NCI-H446 (cell line): Measurements from ENCODE around the gene ID2.

Experiments
- DNase-seq, 2 experiments: peaks; one replicate each; lab custom pipeline; 2025; lab: John Stamatoyannopoulos, UW

The ID2 gene

GRCh38 chr2:8669157-8669817, 12.6 kb upstream of the ID2 start:
- DNase-seq: no peak

- no peak for DNase-seq
Observed at GRCh38 chr2:8670580-8670979, 11.3 kb upstream of the ID2 start.

GRCh38 chr2:8671176-8671575, 10.7 kb upstream of the ID2 start:
- no peak for DNase-seq

- DNase-seq: no peak
Observed at GRCh38 chr2:8671802-8672201, 10.1 kb upstream of the ID2 start.

- DNase-seq: no peak
Observed at GRCh38 chr2:8672940-8673339, 8.9 kb upstream of the ID2 start.

- DNase-seq: no peak
Observed at GRCh38 chr2:8673381-8673780, 8.5 kb upstream of the ID2 start.

GRCh38 chr2:8674420-8675009, 7.3 kb upstream of the ID2 start:
- DNase-seq: no peak

GRCh38 chr2:8675543-8675942, 6.3 kb upstream of the ID2 start:
- DNase-seq: no peak

GRCh38 chr2:8676191-8676920, 5.5 kb upstream of the ID2 start:
- DNase-seq: no peak

- DNase-seq: no peak
Observed at GRCh38 chr2:8676921-8677645, 4.8 kb upstream of the ID2 start.

- DNase-seq: peak; percentile 55 to 71
Observed at GRCh38 chr2:8677646-8678592, 3.9 kb upstream of the ID2 start.

- DNase-seq: peak; percentile 89 to 95
Observed at GRCh38 chr2:8678731-8679566, 2.9 kb upstream of the ID2 start.

GRCh38 chr2:8679567-8679826, 2.4 kb upstream of the ID2 start:
- peak in 1 of 2 experiments; percentile 67 for DNase-seq

- peak; percentile 71 to 87 for DNase-seq
Observed at GRCh38 chr2:8679827-8680731, 1.8 kb upstream of the ID2 start.

- DNase-seq: peak; percentile 50 to 75
Observed at GRCh38 chr2:8680822-8681760, 765 bp upstream of the ID2 start.

- peak in 1 of 2 experiments; percentile 44 for DNase-seq
Observed at GRCh38 chr2:8682719-8683667, 1.1 kb downstream of the ID2 start.

GRCh38 chr2:8684540-8684877, 2.7 kb downstream of the ID2 start:
- DNase-seq: peak; percentile 46 to 49
